ENCODE data around the gene TMEM167B. TPM values are rescaled to one million over a fixed set of nuclear protein-coding genes. Genes with fewer than 3 reads are reported as not detected.

TMEM167B gene
- polyA plus RNA-seq, 1 donor (not counting 4 experiments of a cell fraction or from before 2014, with no cell fraction given): 15.7 TPM

- no peaks in the 10 kb centered on the region for H3K9me1 ChIP-seq (ENCODE audit: control insufficient read depth, extremely low read depth, insufficient read depth, low read length)
- no peaks in the 10 kb centered on the region for H4K20me1 ChIP-seq (ENCODE audit: control insufficient read depth, extremely low read depth, insufficient read depth, low read length)
- no peaks in the 10 kb centered on the region for H3K36me3 ChIP-seq (ENCODE audit: control insufficient read depth in 2 of 2, extremely low read depth in 1 of 2, insufficient read depth in 2 of 2, low read length in 2 of 2)
- H3K79me2 ChIP-seq (ENCODE audit: control insufficient read depth, insufficient read depth, low read length): no peaks in the 10 kb centered on the region
- TF ChIP-seq, protein P1, sequence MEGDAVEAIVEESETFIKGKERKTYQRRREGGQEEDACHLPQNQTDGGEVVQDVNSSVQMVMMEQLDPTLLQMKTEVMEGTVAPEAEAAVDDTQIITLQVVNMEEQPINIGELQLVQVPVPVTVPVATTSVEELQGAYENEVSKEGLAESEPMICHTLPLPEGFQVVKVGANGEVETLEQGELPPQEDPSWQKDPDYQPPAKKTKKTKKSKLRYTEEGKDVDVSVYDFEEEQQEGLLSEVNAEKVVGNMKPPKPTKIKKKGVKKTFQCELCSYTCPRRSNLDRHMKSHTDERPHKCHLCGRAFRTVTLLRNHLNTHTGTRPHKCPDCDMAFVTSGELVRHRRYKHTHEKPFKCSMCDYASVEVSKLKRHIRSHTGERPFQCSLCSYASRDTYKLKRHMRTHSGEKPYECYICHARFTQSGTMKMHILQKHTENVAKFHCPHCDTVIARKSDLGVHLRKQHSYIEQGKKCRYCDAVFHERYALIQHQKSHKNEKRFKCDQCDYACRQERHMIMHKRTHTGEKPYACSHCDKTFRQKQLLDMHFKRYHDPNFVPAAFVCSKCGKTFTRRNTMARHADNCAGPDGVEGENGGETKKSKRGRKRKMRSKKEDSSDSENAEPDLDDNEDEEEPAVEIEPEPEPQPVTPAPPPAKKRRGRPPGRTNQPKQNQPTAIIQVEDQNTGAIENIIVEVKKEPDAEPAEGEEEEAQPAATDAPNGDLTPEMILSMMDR (optimal IDR thresholded peaks at IDR 0.05 in 1 of 3, IDR thresholded peaks at IDR 0.05 in 1 of 3, conservative IDR thresholded peaks at IDR 0.05 in 1 of 3; ENCODE audit: extremely low read depth in 1 of 3, insufficient read depth in 2 of 3, low read length in 3 of 3): peak; percentile 43 to 61 (median 59)
- TF ChIP-seq EZH2 (IDR thresholded peaks at IDR 0.05; ENCODE audit: low read length): no peak
- no peaks in the 10 kb centered on the region for H3K9me3 ChIP-seq (ENCODE audit: control insufficient read depth, low read depth, low read length)
- peaks cover 9% of the 10 kb centered on the region for H3K4me1 ChIP-seq (ENCODE audit: control insufficient read depth, extremely low read depth, insufficient read depth, low read length)
- H2AFZ ChIP-seq (ENCODE audit: control insufficient read depth, low read length): no peak overlapping the region
- DNase-seq (ENCODE audit: low read depth, low spot score): no peak
- H3K27me3 ChIP-seq (ENCODE audit: control insufficient read depth, extremely low read depth, insufficient read depth, low read length): peaks cover 25% of the 10 kb centered on the region
- dilution Hi-C loops (cut with MboI; ENCODE audit: extremely low pct_ligation_motif_present, low sequenced_read_pairs): no loop called here
- no peak for FAIRE-seq
- no peak overlapping the region for H3K4me3 ChIP-seq (ENCODE audit: control insufficient read depth in 2 of 3, extremely low read depth in 1 of 3, insufficient read depth in 2 of 3, low read depth in 1 of 3, low read length in 3 of 3)
- H3K9ac ChIP-seq (ENCODE audit: control insufficient read depth, extremely low read depth, insufficient read depth, low read length): no peak overlapping the region
- peak overlapping the region; percentile 73 for H3K4me2 ChIP-seq (ENCODE audit: control insufficient read depth, extremely low read depth, insufficient read depth, low read depth, low read length)
- no peak overlapping the region for H3K27ac ChIP-seq (ENCODE audit: control insufficient read depth, insufficient read depth, low read length)
Measured at GRCh38 chr1:109112056-109112651, 21.6 kb downstream of the TMEM167B start.

DNA sequence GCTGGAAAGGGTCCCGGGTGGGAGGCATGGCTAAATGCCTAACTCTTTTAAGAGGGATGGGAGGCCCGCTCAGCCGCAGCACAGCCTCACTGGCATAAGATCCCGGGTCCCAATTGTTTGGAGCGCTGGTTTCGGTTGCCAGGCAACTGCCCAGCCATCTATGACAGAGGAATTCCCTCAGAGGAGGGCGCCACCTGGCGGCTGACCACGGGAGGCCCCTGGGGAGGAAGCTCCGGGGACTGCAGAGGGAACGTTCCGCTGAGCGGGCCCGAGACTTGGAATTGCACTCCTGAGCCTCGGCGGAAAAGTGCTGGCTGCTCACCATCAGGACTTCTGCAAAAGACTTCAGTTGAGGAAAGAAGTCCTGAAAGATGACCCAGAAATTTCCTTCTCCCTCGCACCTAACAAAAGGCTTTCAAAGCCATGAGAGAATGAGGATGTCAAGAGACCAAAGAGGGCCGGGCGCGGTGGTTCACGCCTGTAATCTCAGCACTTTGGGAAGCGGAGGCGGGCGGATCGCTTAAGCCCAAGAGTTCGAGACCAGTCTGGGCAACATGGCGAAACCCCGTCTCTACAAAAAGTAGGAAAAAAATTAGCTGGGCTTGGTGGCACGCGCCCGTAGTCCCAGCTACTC is 22.2 kb downstream of the TMEM167B start:
- H3K9me1 ChIP-seq (ENCODE audit: control insufficient read depth, extremely low read depth, insufficient read depth, low read length): no peaks in the 10 kb centered on the region
- dilution Hi-C loops (cut with MboI; ENCODE audit: extremely low pct_ligation_motif_present, low sequenced_read_pairs): no loop called here
- H3K27ac ChIP-seq (ENCODE audit: control insufficient read depth, insufficient read depth, low read length): no peak overlapping the region
- H2AFZ ChIP-seq (ENCODE audit: control insufficient read depth, low read length): no peak overlapping the region
- peaks cover 9% of the 10 kb centered on the region for H3K4me1 ChIP-seq (ENCODE audit: control insufficient read depth, extremely low read depth, insufficient read depth, low read length)
- DNase-seq (ENCODE audit: low read depth, low spot score) (no peak), FAIRE-seq (no peak)
- H3K9me3 ChIP-seq (ENCODE audit: control insufficient read depth, low read depth, low read length): no peaks in the 10 kb centered on the region
- H3K27me3 ChIP-seq (ENCODE audit: control insufficient read depth, extremely low read depth, insufficient read depth, low read length): peaks cover 25% of the 10 kb centered on the region
- no peak overlapping the region for H3K9ac ChIP-seq (ENCODE audit: control insufficient read depth, extremely low read depth, insufficient read depth, low read length)
- H3K36me3 ChIP-seq (ENCODE audit: control insufficient read depth in 2 of 2, extremely low read depth in 1 of 2, insufficient read depth in 2 of 2, low read length in 2 of 2): no peaks in the 10 kb centered on the region
- H3K4me2 ChIP-seq (ENCODE audit: control insufficient read depth, extremely low read depth, insufficient read depth, low read depth, low read length): peak overlapping the region; percentile 73
- no peak for TF ChIP-seq EZH2 (IDR thresholded peaks at IDR 0.05; ENCODE audit: low read length)
- TF ChIP-seq, protein P1 (optimal IDR thresholded peaks at IDR 0.05 in 1 of 3, IDR thresholded peaks at IDR 0.05 in 1 of 3, conservative IDR thresholded peaks at IDR 0.05 in 1 of 3; ENCODE audit: extremely low read depth in 1 of 3, insufficient read depth in 2 of 3, low read length in 3 of 3): peak; percentile 91 to 95 (median 93)
- H3K79me2 ChIP-seq (ENCODE audit: control insufficient read depth, insufficient read depth, low read length): no peaks in the 10 kb centered on the region
- no peaks in the 10 kb centered on the region for H4K20me1 ChIP-seq (ENCODE audit: control insufficient read depth, extremely low read depth, insufficient read depth, low read length)
- H3K4me3 ChIP-seq (ENCODE audit: control insufficient read depth in 2 of 3, extremely low read depth in 1 of 3, insufficient read depth in 2 of 3, low read depth in 1 of 3, low read length in 3 of 3): no peak overlapping the region

Measured in keratinocyte (primary cell).